Neural progenitor cell (in vitro differentiated cells): ENCODE results near the gene SIX3. TPM values are rescaled to one million over a fixed set of nuclear protein-coding genes. Genes with fewer than 3 reads are reported as not detected.
A peak's percentile ranks its signal among the peaks of the same experiment; 100 is the strongest.

Experiments
- DNase-seq: peaks from one replicate; pipeline ENCODE4 v3.0.0-alpha.2; 2016; ENCODE audit warnings: low spot score
- H2AFZ ChIP-seq: fragments of 200-600 bp; sonication (generic); replicated peaks from 2 replicates; pipeline ENCODE4 v1.6.1; 2016; ENCODE audit warnings: antibody characterized with exemption
- H3F3A ChIP-seq: fragments of 200-600 bp; sonication (generic); 2 replicates; pipeline ENCODE4 v1.6.1; 2016; ENCODE audit warnings: antibody characterized with exemption, low read depth
- H3K27ac ChIP-seq: fragments of 200-600 bp; sonication (generic); 2 replicates; pipeline ENCODE4 v1.5.1; 2016; ENCODE audit warnings: mild to moderate bottlenecking
- H3K27me3 ChIP-seq: fragments of 200-600 bp; sonication (generic); 2 replicates; pipeline ENCODE4 v1.6.1; 2016; ENCODE audit warnings: mild to moderate bottlenecking, moderate library complexity
- H3K36me3 ChIP-seq: fragments of 200-600 bp; sonication (generic); 2 replicates; pipeline ENCODE4 v1.5.1; 2016
- H3K4me1 ChIP-seq: fragments of 200-600 bp; sonication (generic); 2 replicates; pipeline ENCODE4 v1.6.1; 2016; ENCODE audit warnings: mixed run types
- H3K4me2 ChIP-seq: fragments of 200-600 bp; sonication (generic); 2 replicates; pipeline ENCODE4 v1.6.1; 2016
- H3K4me3 ChIP-seq: fragments of 200-600 bp; sonication (generic); 2 replicates; pipeline ENCODE4 v1.5.1; 2016
- H3K79me2 ChIP-seq: fragments of 200-600 bp; sonication (generic); 2 replicates; pipeline ENCODE4 v1.6.1; 2016; ENCODE audit warnings: low read depth
- H3K9ac ChIP-seq: fragments of 200-600 bp; sonication (generic); 2 replicates; pipeline ENCODE4 v1.6.1; 2016
- H3K9me3 ChIP-seq: fragments of 200-600 bp; sonication (generic); 2 replicates; pipeline ENCODE4 v1.5.1; 2016; ENCODE audit warnings: low read depth
- H4K20me1 ChIP-seq: fragments of 200-600 bp; sonication (generic); 2 replicates; pipeline ENCODE4 v1.6.1; 2016; ENCODE audit warnings: low read depth
- H3K27ac Mint-ChIP-seq: 3 replicates; pipeline ENCODE4 v1.8.0; 2021; ENCODE audit warnings: mixed read lengths
- H3K27me3 Mint-ChIP-seq: 2 replicates; pipeline ENCODE4 v1.8.0; 2022; ENCODE audit warnings: low read depth, mild to moderate bottlenecking, inconsistent platforms, moderate library complexity, mixed read lengths; ENCODE audit not compliant: insufficient read depth
- H3K36me3 Mint-ChIP-seq: 3 replicates; pipeline ENCODE4 v1.8.0; 2021; ENCODE audit warnings: mixed read lengths
- H3K4me1 Mint-ChIP-seq: 3 replicates; pipeline ENCODE4 v1.8.0; 2021; ENCODE audit warnings: mixed read lengths
- H3K4me3 Mint-ChIP-seq: 3 replicates; pipeline ENCODE4 v1.8.0; 2021; ENCODE audit warnings: mild to moderate bottlenecking, moderate library complexity, mixed read lengths
- H3K9me3 Mint-ChIP-seq: 3 replicates; pipeline ENCODE4 v1.8.0; 2020; ENCODE audit warnings: mixed read lengths
- EZH2 ChIP-seq: fragments of 200-600 bp; sonication (generic); IDR thresholded peaks from 2 replicates; pipeline ENCODE4 v1.6.1; 2017; ENCODE audit warnings: antibody characterized with exemption, mild to moderate bottlenecking, moderate library complexity
- EZH2phosphoT487 ChIP-seq: fragments of 200-600 bp; sonication (generic); IDR thresholded peaks from 2 replicates; pipeline ENCODE4 v1.6.1; 2017; ENCODE audit warnings: antibody characterized with exemption
- total RNA-seq: library from RNA; depleted of rRNA; stranded (reverse); fragments of >200 nt; gene quantifications from 2 replicates; pipeline ENCODE4 v1.2.3, GENCODE V29; 2015; ENCODE audit warnings: low replicate concordance
- TF ChIP-seq, protein P1 (sequence below): fragments of 200-600 bp; sonication (generic); IDR thresholded peaks from 2 replicates; pipeline ENCODE4 v1.5.1; 2017; ENCODE audit warnings: antibody characterized with exemption, mild to moderate bottlenecking

SIX3 gene
- total RNA-seq, 1 donor from 2014 or later = 14.5 TPM

DNA sequence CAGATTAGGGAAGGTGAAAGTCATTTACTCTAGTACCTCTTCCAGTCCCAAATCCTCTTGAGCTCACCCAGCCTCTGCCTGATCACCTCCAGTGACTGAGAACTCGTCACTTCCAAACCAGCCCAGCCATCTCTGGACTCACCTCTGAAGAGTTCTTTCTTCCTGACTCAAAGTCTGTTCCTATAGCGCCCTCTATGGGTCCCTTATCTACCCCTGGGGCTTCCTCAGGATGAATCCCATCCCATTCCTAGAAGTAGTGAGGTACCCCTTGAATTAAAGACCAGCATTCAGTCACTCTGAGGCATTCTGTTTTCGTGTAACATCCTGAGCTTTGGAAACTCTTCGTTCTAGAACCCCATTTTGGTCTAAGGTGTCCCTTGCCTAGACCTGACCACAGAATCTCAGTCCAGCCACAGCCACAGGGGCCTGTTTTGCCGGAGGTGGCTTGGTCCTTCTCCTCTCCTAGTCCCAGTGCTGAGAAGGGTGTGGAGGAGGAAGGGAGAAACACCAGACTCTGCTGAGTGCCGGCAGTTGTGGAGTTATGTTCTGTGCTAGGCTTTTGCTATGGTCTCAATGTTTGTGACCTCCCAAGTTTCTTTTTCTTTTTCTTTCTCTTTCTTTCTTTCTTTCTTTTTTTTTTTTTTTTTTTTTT, 32.7 kb downstream of the SIX3 start:
- Mint-ChIP-seq H3K27ac (no peak overlapping the region), H3K27me3 (peaks cover 15% of the 10 kb centered on the region), H3K9me3 (no peaks in the 10 kb centered on the region), H3K36me3 (no peaks in the 10 kb centered on the region), H3K4me1 (peaks cover 44% of the 10 kb centered on the region), H3K4me3 (no peak overlapping the region)
- H3F3A ChIP-seq = peaks cover 39% of the 10 kb centered on the region
- DNase-seq = peak; percentile 93
- no peak overlapping the region for H3K27ac ChIP-seq
- no peaks in the 10 kb centered on the region for H3K27me3 ChIP-seq
- no peaks in the 10 kb centered on the region for H3K9me3 ChIP-seq
- TF ChIP-seq EZH2phosphoT487 (no peak), EZH2 (no peak)
- TF ChIP-seq, protein P1, sequence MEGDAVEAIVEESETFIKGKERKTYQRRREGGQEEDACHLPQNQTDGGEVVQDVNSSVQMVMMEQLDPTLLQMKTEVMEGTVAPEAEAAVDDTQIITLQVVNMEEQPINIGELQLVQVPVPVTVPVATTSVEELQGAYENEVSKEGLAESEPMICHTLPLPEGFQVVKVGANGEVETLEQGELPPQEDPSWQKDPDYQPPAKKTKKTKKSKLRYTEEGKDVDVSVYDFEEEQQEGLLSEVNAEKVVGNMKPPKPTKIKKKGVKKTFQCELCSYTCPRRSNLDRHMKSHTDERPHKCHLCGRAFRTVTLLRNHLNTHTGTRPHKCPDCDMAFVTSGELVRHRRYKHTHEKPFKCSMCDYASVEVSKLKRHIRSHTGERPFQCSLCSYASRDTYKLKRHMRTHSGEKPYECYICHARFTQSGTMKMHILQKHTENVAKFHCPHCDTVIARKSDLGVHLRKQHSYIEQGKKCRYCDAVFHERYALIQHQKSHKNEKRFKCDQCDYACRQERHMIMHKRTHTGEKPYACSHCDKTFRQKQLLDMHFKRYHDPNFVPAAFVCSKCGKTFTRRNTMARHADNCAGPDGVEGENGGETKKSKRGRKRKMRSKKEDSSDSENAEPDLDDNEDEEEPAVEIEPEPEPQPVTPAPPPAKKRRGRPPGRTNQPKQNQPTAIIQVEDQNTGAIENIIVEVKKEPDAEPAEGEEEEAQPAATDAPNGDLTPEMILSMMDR = peak; percentile 84
- H3K9ac ChIP-seq = no peak overlapping the region
- H3K4me2 ChIP-seq = peak overlapping the region; percentile 80
- H3K4me3 ChIP-seq = no peak overlapping the region
- H3K36me3 ChIP-seq = no peaks in the 10 kb centered on the region
- H3K4me1 ChIP-seq = peaks cover 39% of the 10 kb centered on the region
- H4K20me1 ChIP-seq = no peaks in the 10 kb centered on the region
- H3K79me2 ChIP-seq = no peaks in the 10 kb centered on the region
- no peak overlapping the region for H2AFZ ChIP-seq

DNA sequence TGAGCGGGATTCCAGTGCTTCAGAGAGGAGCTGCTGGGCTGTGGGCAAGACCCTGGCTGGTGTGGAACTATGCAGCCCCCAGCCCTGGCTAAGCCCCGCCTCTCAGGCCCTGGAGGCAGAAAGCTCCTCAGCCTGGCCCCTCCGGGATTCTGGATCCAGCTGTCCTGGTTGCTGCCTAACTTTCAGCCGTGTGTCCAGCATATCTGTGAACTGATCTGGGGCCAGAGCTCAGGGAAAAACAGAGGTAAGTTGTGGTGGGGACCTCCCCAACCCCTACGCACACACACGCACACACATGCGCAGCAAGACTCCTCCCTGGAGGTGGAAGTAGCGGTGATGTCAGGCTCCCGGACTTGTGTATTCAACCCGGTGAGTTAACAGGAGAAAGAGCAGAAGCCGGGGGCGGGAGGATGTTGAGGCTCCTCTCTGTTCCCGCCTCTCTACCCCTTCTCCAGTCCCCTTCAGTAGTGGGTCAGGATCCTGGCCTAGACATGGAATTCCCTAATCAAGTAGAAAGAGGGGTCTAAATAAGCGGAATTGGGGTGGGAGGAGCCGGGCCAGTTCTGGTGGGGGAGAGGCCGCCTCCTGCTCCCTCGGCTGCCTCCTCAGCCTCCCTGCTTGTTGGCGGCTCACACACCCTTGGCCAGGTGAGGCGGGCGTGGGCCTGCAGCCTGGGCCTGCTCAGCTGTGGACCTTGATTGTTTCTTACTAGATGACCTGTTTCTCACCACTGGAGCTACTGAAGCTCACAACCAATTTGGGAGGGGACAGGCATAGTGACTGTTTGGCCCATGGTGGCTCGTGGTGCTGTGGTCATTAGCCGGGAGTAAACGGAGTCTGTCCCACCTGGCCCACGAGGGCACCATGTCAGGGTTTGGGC, 34.3 kb downstream of the SIX3 start:
- H2AFZ ChIP-seq = peak overlapping the region; percentile 97
- no peaks in the 10 kb centered on the region for H3K27me3 ChIP-seq
- no peak overlapping the region for H3K27ac ChIP-seq
- H3F3A ChIP-seq = peaks cover 36% of the 10 kb centered on the region
- H3K4me1 ChIP-seq = peaks cover 32% of the 10 kb centered on the region
- no peak overlapping the region for H3K4me3 ChIP-seq
- no peaks in the 10 kb centered on the region for H3K79me2 ChIP-seq
- TF ChIP-seq EZH2 (no peak), EZH2phosphoT487 (no peak)
- TF ChIP-seq, protein P1 = no peak
- H3K9ac ChIP-seq = no peak overlapping the region
- Mint-ChIP-seq H3K36me3 (no peaks in the 10 kb centered on the region), H3K27me3 (peaks cover 9% of the 10 kb centered on the region), H3K9me3 (no peaks in the 10 kb centered on the region), H3K4me1 (peaks cover 44% of the 10 kb centered on the region), H3K4me3 (no peak overlapping the region), H3K27ac (no peak overlapping the region)
- peak; percentile 46 for DNase-seq
- H3K4me2 ChIP-seq = peak overlapping the region; percentile 51
- H3K36me3 ChIP-seq = no peaks in the 10 kb centered on the region
- H3K9me3 ChIP-seq = no peaks in the 10 kb centered on the region
- no peaks in the 10 kb centered on the region for H4K20me1 ChIP-seq

DNA sequence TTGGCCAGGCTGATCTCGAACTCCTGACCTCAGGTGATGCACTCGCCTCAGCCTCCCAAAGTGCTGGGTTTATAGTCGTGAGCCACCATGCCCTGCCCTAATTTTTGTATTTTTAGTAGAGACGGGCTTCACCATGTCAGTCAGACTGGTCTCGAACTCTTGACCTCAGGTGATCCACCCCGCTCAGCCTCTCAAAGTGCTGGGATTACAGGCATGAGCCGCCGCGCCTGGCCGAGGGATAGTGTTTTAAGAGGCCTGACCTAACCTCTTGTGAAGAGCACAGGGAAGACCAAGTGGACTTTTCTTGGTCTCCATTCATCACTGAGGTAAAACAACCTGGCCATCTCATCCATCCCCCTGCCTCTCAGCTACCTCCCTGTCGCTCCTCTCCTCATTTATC, 38.1 kb downstream of the SIX3 start:
- no peaks in the 10 kb centered on the region for H3K9me3 Mint-ChIP-seq
- H3K27me3 Mint-ChIP-seq = peaks cover 5% of the 10 kb centered on the region
- DNase-seq = no peak
- no peaks in the 10 kb centered on the region for H3K9me3 ChIP-seq
- no peaks in the 10 kb centered on the region for H3K36me3 Mint-ChIP-seq
- peaks cover 15% of the 10 kb centered on the region for H3K4me1 Mint-ChIP-seq
- no peak overlapping the region for H3K4me3 ChIP-seq
- H3F3A ChIP-seq = peaks cover 4% of the 10 kb centered on the region
- H3K4me1 ChIP-seq = peaks cover 13% of the 10 kb centered on the region
- no peak overlapping the region for H3K27ac ChIP-seq
- H3K4me2 ChIP-seq = no peak overlapping the region
- TF ChIP-seq, protein P1 = no peak
- no peak for TF ChIP-seq EZH2
- no peak for TF ChIP-seq EZH2phosphoT487
- H2AFZ ChIP-seq = no peak overlapping the region
- H4K20me1 ChIP-seq = no peaks in the 10 kb centered on the region
- no peaks in the 10 kb centered on the region for H3K79me2 ChIP-seq
- H3K36me3 ChIP-seq = no peaks in the 10 kb centered on the region
- no peak overlapping the region for H3K4me3 Mint-ChIP-seq
- H3K27me3 ChIP-seq = no peaks in the 10 kb centered on the region
- H3K9ac ChIP-seq = no peak overlapping the region
- no peak overlapping the region for H3K27ac Mint-ChIP-seq
